Smooth muscle cell (in vitro differentiated cells): ENCODE data around the gene RUVBL2. TPM values are rescaled to one million over a fixed set of nuclear protein-coding genes. Genes with fewer than 3 reads are reported as not detected.
A peak's percentile ranks its signal among the peaks of the same experiment; 100 is the strongest.

Source experiments
- DNase-seq: peaks from one replicate; lab custom pipeline; 2025; ENCODE audit not compliant: unreplicated experiment; lab: John Stamatoyannopoulos, UW
- H2AFZ ChIP-seq: fragments of 200-600 bp; sonication (generic); 2 replicates; pipeline ENCODE4 v1.6.0; 2016; ENCODE audit warnings: antibody characterized with exemption, low read depth, mild to moderate bottlenecking
- H3F3A ChIP-seq: fragments of 200-600 bp; sonication (generic); 2 replicates; pipeline ENCODE4 v1.6.0; 2017; ENCODE audit warnings: antibody characterized with exemption, low read depth
- H3K27ac ChIP-seq: fragments of 200-600 bp; sonication (generic); 2 replicates; pipeline ENCODE4 v1.5.1; 2016; ENCODE audit warnings: low read depth, mild to moderate bottlenecking
- H3K27me3 ChIP-seq: fragments of 200-600 bp; sonication (generic); 2 replicates; pipeline ENCODE4 v1.6.1; 2016; ENCODE audit warnings: low read depth, mild to moderate bottlenecking
- H3K36me3 ChIP-seq: fragments of 200-600 bp; sonication (generic); 2 replicates; pipeline ENCODE4 v1.5.1; 2016; ENCODE audit warnings: low read depth
- H3K4me1 ChIP-seq: fragments of 200-600 bp; sonication (generic); 2 replicates; pipeline ENCODE4 v1.5.1; 2016; ENCODE audit warnings: low read depth
- H3K4me2 ChIP-seq: fragments of 200-600 bp; sonication (generic); 2 replicates; pipeline ENCODE4 v1.6.0; 2016; ENCODE audit warnings: mild to moderate bottlenecking
- H3K4me3 ChIP-seq: fragments of 200-600 bp; sonication (generic); 2 replicates; pipeline ENCODE4 v1.5.1; 2016; ENCODE audit warnings: mild to moderate bottlenecking
- H3K79me2 ChIP-seq: fragments of 200-600 bp; sonication (generic); 2 replicates; pipeline ENCODE4 v1.6.0; 2016; ENCODE audit warnings: low read depth, mild to moderate bottlenecking
- H3K9ac ChIP-seq: fragments of 200-600 bp; sonication (generic); 2 replicates; pipeline ENCODE4 v1.6.0; 2016; ENCODE audit warnings: low read depth
- H3K9me3 ChIP-seq: fragments of 200-600 bp; sonication (generic); replicated peaks from 2 replicates; pipeline ENCODE4 v1.5.1; 2016; ENCODE audit warnings: low read depth
- H4K20me1 ChIP-seq: fragments of 200-600 bp; sonication (generic); 2 replicates; pipeline ENCODE4 v1.6.0; 2016; ENCODE audit warnings: low read depth
- CTCF ChIP-seq: fragments of 200-600 bp; sonication (generic); IDR thresholded peaks from 2 replicates; pipeline ENCODE4 v1.5.1; 2017; ENCODE audit warnings: borderline replicate concordance, mild to moderate bottlenecking, antibody characterized with exemption; ENCODE audit not compliant: insufficient read depth, poor library complexity, severe bottlenecking
- WGBS: methylation state at CpG from one replicate; pipeline ENCODE4 v1.1.7; 2016; ENCODE audit warnings: low lambda C conversion rate; 5-methylcytosine and 5-hydroxymethylcytosine counted together
- polyA plus RNA-seq: library from polyadenylated mRNA; unstranded; fragments of >200 nt; fragmentation: Nextera tagmentation; extraction: Ambion mirVana; gene quantifications from 2 replicates; pipeline ENCODE4 v1.2.1, GENCODE V29; 2016
- total RNA-seq: library from RNA; depleted of rRNA; stranded (reverse); fragments of >200 nt; gene quantifications from 2 replicates; pipeline ENCODE4 v1.2.3, GENCODE V29; 2014

The RUVBL2 gene
- total and polyA plus RNA-seq, 2 experiments from 2014 or later: 89.4 to 123 TPM

- H3K27ac ChIP-seq: no peak overlapping the region
- H4K20me1 ChIP-seq: no peaks in the 10 kb centered on the region
- H3K4me1 ChIP-seq: peaks cover 22% of the 10 kb centered on the region
- no peak overlapping the region for H2AFZ ChIP-seq
- H3F3A ChIP-seq: peaks cover 17% of the 10 kb centered on the region
- no peaks in the 10 kb centered on the region for H3K27me3 ChIP-seq
- peaks cover 33% of the 10 kb centered on the region for H3K79me2 ChIP-seq
- 89% methylated on average over 16 of the region's 16 CpGs for WGBS
- H3K4me3 ChIP-seq: no peak overlapping the region
- no peak overlapping the region for H3K9ac ChIP-seq
- H3K9me3 ChIP-seq: no peaks in the 10 kb centered on the region
- no peak for TF ChIP-seq CTCF
- DNase-seq: no peak
- no peaks in the 10 kb centered on the region for H3K36me3 ChIP-seq
- H3K4me2 ChIP-seq: no peak overlapping the region
These were observed 34.1 kb upstream of the RUVBL2 start for GRCh38 chr19:48959341-48960239.

- Histone ChIP-seq H3K79me2 (peaks cover 26% of the 10 kb centered on the region), H3K36me3 (no peaks in the 10 kb centered on the region), H3K4me3 (no peak overlapping the region), H3K4me2 (no peak overlapping the region), H3K9me3 (no peaks in the 10 kb centered on the region), H3K27me3 (no peaks in the 10 kb centered on the region), H3K9ac (no peak overlapping the region), H3K27ac (peak overlapping the region; percentile 100), H4K20me1 (peaks cover 9% of the 10 kb centered on the region), H3K4me1 (peaks cover 18% of the 10 kb centered on the region), H3F3A (peaks cover 22% of the 10 kb centered on the region), H2AFZ (no peak overlapping the region)
- 72% methylated on average over 19 of the region's 19 CpGs for WGBS
- TF ChIP-seq CTCF: no peak
- DNase-seq: no peak
These were observed 32.5 kb upstream of the RUVBL2 start for GRCh38 chr19:48961051-48961649.

- H3K36me3 ChIP-seq: no peaks in the 10 kb centered on the region
- 81% methylated on average over 12 of the region's 12 CpGs for WGBS
- H2AFZ ChIP-seq: no peak overlapping the region
- TF ChIP-seq CTCF: no peak
- H3K9ac ChIP-seq: no peak overlapping the region
- no peak overlapping the region for H3K4me3 ChIP-seq
- peak overlapping the region; percentile 100 for H3K27ac ChIP-seq
- H3K9me3 ChIP-seq: no peaks in the 10 kb centered on the region
- peaks cover 14% of the 10 kb centered on the region for H4K20me1 ChIP-seq
- no peaks in the 10 kb centered on the region for H3K27me3 ChIP-seq
- peaks cover 23% of the 10 kb centered on the region for H3K4me1 ChIP-seq
- H3F3A ChIP-seq: peaks cover 27% of the 10 kb centered on the region
- H3K79me2 ChIP-seq: peaks cover 28% of the 10 kb centered on the region
- no peak for DNase-seq
- no peak overlapping the region for H3K4me2 ChIP-seq
These were observed 32.0 kb upstream of the RUVBL2 start for GRCh38 chr19:48961673-48962028.
